PC-9 (cell line): ENCODE data around the gene PTBP1. TPM values are rescaled to one million over a fixed set of nuclear protein-coding genes. Genes with fewer than 3 reads are reported as not detected.

Source experiments
- BruUV-seq: library from RNA; stranded (reverse); fragments of 400-500 nt; replicated peaks from 2 replicates; lab custom pipeline; 2021; lab: Mats Ljungman, UMichigan
- CTCF ChIA-PET: fragments of 300-600 bp; sonication (Branson Sonifier 250); formaldehyde crosslinking; loops from one replicate; lab custom pipeline; 2022; ENCODE audit warnings: antibody characterized with exemption; lab: Charles Lee
- POLR2A ChIA-PET: fragments of 300-600 bp; sonication (Branson Sonifier 250); formaldehyde crosslinking; loops from one replicate; lab custom pipeline; 2022; ENCODE audit warnings: antibody characterized with exemption; ENCODE audit not compliant: unreplicated experiment; lab: Charles Lee
- DNase-seq, 2 experiments: peaks; one replicate each; pipeline versions ENCODE4 v3.0.0 to v3.0.0-alpha.2; 2015 to 2022; ENCODE audit warnings: mixed read lengths in 1 of 2
- H2AFZ ChIP-seq: fragments of 200-600 bp; sonication (generic); 2 replicates; pipeline ENCODE4 v1.8.1; 2017; ENCODE audit warnings: antibody characterized with exemption
- H3F3A ChIP-seq: fragments of 200-600 bp; sonication (generic); 2 replicates; pipeline ENCODE4 v1.8.1; 2017; ENCODE audit warnings: antibody characterized with exemption, mild to moderate bottlenecking, low read depth; ENCODE audit not compliant: insufficient read depth
- H3K27ac ChIP-seq: fragments of 200-600 bp; sonication (generic); 2 replicates; pipeline ENCODE4 v1.6.1; 2016; ENCODE audit warnings: mixed run types
- H3K27me3 ChIP-seq: fragments of 200-600 bp; sonication (generic); 2 replicates; pipeline ENCODE4 v1.6.1; 2016; ENCODE audit warnings: low read depth, mixed run types; ENCODE audit not compliant: insufficient read depth
- H3K36me3 ChIP-seq: fragments of 200-600 bp; sonication (generic); 2 replicates; pipeline ENCODE4 v1.6.1; 2016; ENCODE audit warnings: low read depth, mixed run types
- H3K4me1 ChIP-seq: fragments of 200-600 bp; sonication (generic); replicated peaks from 2 replicates; pipeline ENCODE4 v1.6.1; 2016; ENCODE audit warnings: mixed run types; ENCODE audit not compliant: insufficient read depth
- H3K4me2 ChIP-seq: fragments of 200-600 bp; sonication (generic); 2 replicates; pipeline ENCODE4 v1.6.1; 2017; ENCODE audit warnings: mixed run types
- H3K4me3 ChIP-seq: fragments of 200-600 bp; sonication (generic); 2 replicates; pipeline ENCODE4 v1.6.1; 2016; ENCODE audit warnings: mixed run types
- H3K79me2 ChIP-seq: fragments of 200-600 bp; sonication (generic); 2 replicates; pipeline ENCODE4 v1.6.1; 2017; ENCODE audit warnings: low read depth, mixed run types
- H3K9me2 ChIP-seq: fragments of 200-600 bp; sonication (generic); 2 replicates; pipeline ENCODE4 v1.8.1; 2017; ENCODE audit warnings: mild to moderate bottlenecking; ENCODE audit not compliant: insufficient read depth
- H3K9me3 ChIP-seq: fragments of 200-600 bp; sonication (generic); 2 replicates; pipeline ENCODE4 v1.8.1; 2016; ENCODE audit warnings: low read depth; ENCODE audit not compliant: insufficient read depth
- H4K20me1 ChIP-seq: fragments of 200-600 bp; sonication (generic); 2 replicates; pipeline ENCODE4 v1.8.1; 2017; ENCODE audit not compliant: insufficient read depth
- EZH2 ChIP-seq: fragments of 200-600 bp; sonication (generic); IDR thresholded peaks from 2 replicates; pipeline ENCODE4 v1.8.0; 2017; ENCODE audit warnings: antibody characterized with exemption, low read depth
- intact Hi-C: fragments of 100-400 bp; cut with micrococcal nuclease; formaldehyde crosslinking; loops from one replicate; pipeline ENCODE4 v1.10.0; 2022; ENCODE audit not compliant: unreplicated experiment
- total RNA-seq: library from RNA; stranded (reverse); gene quantifications from 2 replicates; pipeline ENCODE4 v1.2.3, GENCODE V29; 2021
- TF ChIP-seq, protein P1 (sequence below): fragments of 200-600 bp; sonication (generic); conservative IDR thresholded peaks from 2 replicates; pipeline ENCODE4 v1.6.1; 2017; ENCODE audit warnings: mixed run types, antibody characterized with exemption, mild to moderate bottlenecking, moderate library complexity

The PTBP1 gene
- total RNA-seq, 1 experiment from 2014 or later = 542 TPM

DNA sequence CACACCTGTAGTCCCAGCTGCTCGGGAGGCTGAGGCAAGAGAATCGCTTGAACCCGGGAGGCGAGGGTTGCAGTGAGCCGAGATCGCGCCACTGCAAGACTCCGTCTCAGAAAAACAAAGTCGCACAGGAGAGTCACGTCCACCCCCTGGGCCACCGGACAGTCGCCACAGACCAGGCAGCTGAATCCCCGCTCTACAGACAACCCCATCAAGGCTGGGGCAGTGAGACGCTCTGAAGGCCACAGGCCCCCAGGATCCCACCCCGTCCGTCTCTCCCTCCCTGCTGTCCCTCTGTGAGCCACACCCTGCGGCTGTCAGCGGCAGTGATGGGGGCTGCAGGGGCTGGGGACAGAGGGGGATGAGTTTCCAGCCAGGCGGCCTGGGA, 15.5 kb upstream of the PTBP1 start:
- Histone ChIP-seq H3K27ac (peak overlapping the region; percentile 70), H3K4me1 (peaks cover 37% of the 10 kb centered on the region), H2AFZ (no peak overlapping the region), H4K20me1 (no peaks in the 10 kb centered on the region), H3K79me2 (peaks cover 23% of the 10 kb centered on the region), H3K36me3 (no peaks in the 10 kb centered on the region), H3K9me3 (no peaks in the 10 kb centered on the region), H3K4me3 (peak overlapping the region; percentile 68; the same call in 1 of the 2 replicates), H3K9me2 (no peaks in the 10 kb centered on the region), H3K4me2 (peak overlapping the region; percentile 91), H3F3A (peaks cover 33% of the 10 kb centered on the region), H3K27me3 (no peaks in the 10 kb centered on the region)
- DNase-seq = no peak
- POLR2A ChIA-PET = no interaction called here
- BruUV-seq = no TSS peak
- CTCF ChIA-PET = no interaction called here
- intact Hi-C loops = loop anchor here (1.0 to 2.0 kb wide), 2 partner anchors 15 to 29 kb away; partner anchors contain the start of gene PTBP1
- TF ChIP-seq, protein P1, sequence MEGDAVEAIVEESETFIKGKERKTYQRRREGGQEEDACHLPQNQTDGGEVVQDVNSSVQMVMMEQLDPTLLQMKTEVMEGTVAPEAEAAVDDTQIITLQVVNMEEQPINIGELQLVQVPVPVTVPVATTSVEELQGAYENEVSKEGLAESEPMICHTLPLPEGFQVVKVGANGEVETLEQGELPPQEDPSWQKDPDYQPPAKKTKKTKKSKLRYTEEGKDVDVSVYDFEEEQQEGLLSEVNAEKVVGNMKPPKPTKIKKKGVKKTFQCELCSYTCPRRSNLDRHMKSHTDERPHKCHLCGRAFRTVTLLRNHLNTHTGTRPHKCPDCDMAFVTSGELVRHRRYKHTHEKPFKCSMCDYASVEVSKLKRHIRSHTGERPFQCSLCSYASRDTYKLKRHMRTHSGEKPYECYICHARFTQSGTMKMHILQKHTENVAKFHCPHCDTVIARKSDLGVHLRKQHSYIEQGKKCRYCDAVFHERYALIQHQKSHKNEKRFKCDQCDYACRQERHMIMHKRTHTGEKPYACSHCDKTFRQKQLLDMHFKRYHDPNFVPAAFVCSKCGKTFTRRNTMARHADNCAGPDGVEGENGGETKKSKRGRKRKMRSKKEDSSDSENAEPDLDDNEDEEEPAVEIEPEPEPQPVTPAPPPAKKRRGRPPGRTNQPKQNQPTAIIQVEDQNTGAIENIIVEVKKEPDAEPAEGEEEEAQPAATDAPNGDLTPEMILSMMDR = no peak
- no peak for TF ChIP-seq EZH2

DNA sequence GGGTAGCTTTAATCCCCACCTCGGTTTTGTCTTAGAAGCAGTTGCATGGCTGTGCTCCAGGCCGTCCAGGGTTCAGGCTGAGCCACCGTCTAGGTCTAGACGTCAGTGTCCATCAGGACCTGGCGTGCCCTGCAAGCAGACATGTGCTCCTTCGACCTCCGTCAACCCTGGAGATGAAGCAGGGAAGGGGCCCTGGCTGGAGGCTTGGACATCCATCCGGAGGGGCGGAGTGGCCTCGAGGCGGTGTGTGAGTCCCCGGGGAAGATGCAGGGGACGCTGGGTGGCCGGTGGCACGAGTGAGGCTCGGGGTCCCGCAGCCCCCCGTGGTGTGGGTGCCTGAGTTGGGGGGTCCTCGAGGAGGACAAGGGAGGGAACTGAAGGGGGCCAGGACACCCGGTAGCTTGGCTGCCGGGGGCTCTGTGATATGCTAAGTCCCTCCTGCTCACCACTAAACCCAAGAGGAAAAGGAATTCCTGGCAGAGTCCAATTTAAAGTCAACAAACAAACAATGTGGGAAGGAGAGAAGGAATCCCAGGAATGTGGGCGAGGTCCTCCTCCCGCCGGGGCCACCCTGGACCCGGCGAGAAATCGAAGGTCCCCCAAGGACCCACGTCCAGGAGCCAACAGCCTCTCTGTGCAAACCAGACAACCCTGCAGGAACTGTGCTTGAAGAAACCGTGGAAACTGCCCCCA, 14.9 kb upstream of the PTBP1 start:
- TF ChIP-seq, protein P1 = no peak
- no peak for TF ChIP-seq EZH2
- H3K27me3 ChIP-seq = no peaks in the 10 kb centered on the region
- H3K27ac ChIP-seq = peak overlapping the region; percentile 70
- H3K4me2 ChIP-seq = peak overlapping the region; percentile 91
- H3K79me2 ChIP-seq = peaks cover 23% of the 10 kb centered on the region
- H3F3A ChIP-seq = peaks cover 33% of the 10 kb centered on the region
- intact Hi-C loops = loop anchor here (1.0 to 2.0 kb wide), 2 partner anchors 14 to 30 kb away; partner anchors contain the start of gene PTBP1
- H3K9me3 ChIP-seq = no peaks in the 10 kb centered on the region
- CTCF ChIA-PET = no interaction called here
- BruUV-seq = TSS peak; percentile 72
- DNase-seq = peak; percentile 74 to 79
- peaks cover 37% of the 10 kb centered on the region for H3K4me1 ChIP-seq
- peak overlapping the region; percentile 71 for H2AFZ ChIP-seq
- H3K4me3 ChIP-seq = peak overlapping the region; percentile 68
- no peaks in the 10 kb centered on the region for H4K20me1 ChIP-seq
- POLR2A ChIA-PET = interaction anchor here (0.7 kb wide), 1 partner anchor 29 kb away, joined by 13 read pairs; no protein-coding TSS in a partner anchor
- H3K9me2 ChIP-seq = no peaks in the 10 kb centered on the region
- H3K36me3 ChIP-seq = no peaks in the 10 kb centered on the region

DNA sequence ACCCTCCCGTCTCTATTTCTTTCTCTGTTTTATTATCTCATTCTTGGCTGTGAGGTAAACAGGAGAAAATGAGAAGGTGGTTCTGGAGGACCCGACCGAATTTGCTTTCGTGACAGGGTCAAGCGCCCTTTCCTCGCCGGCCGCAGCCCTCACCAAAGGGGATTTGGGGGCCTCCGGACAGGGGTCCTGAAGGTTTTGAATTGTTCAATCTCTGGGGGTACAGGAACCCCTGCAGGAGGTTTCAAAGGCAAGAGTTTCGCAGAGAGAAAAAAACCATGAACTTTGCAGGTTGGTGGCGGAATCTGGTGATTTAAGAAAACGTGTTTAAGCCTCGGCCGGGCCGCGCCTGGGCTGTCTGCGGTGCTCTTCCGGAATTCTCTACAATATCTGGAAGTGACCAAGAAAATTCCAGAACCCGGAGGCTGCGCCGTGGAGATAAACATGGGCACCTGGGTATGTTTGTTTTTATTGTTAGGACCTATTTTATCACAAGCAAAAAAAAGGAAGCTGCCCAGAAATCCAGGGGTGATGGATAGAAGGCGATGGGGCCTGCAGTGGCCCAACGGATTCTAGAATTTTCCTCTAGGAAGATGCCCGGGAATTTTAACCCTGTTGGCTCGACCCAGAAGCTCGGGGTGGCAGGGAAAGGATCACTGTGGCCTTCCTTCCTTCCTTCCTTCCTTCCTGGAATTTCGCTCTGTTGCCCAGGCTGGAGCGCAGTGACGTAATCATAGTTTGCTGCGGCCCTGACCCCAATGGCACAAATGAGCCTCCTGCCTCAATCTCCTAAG, 14.2 kb upstream of the PTBP1 start:
- TF ChIP-seq EZH2 = no peak
- TF ChIP-seq, protein P1 = no peak
- no peaks in the 10 kb centered on the region for H3K36me3 ChIP-seq
- ChIA-PET CTCF (no interaction called here), POLR2A (interaction anchor here (0.5 to 0.7 kb wide), 3 partner anchors 30 to 197 kb away, joined by 3 to 13 read pairs (median 4); no protein-coding TSS in a partner anchor)
- H3F3A ChIP-seq = peaks cover 33% of the 10 kb centered on the region
- intact Hi-C loops = loop anchor here (1.0 to 2.0 kb wide), 2 partner anchors 14 to 31 kb away; partner anchors contain the start of gene PTBP1
- peaks cover 23% of the 10 kb centered on the region for H3K79me2 ChIP-seq
- peak overlapping the region; percentile 71 for H2AFZ ChIP-seq
- H3K27me3 ChIP-seq = no peaks in the 10 kb centered on the region
- no peaks in the 10 kb centered on the region for H3K9me2 ChIP-seq
- peak overlapping the region; percentile 70 for H3K27ac ChIP-seq
- peaks cover 37% of the 10 kb centered on the region for H3K4me1 ChIP-seq
- DNase-seq = no peak
- BruUV-seq = TSS peak; percentile 88
- no peaks in the 10 kb centered on the region for H4K20me1 ChIP-seq
- H3K4me3 ChIP-seq = peak overlapping the region; percentile 68
- H3K4me2 ChIP-seq = peak overlapping the region; percentile 91
- no peaks in the 10 kb centered on the region for H3K9me3 ChIP-seq
